ENCODE measurements around the gene CROCC2. TPM values are rescaled to one million over a fixed set of nuclear protein-coding genes. Genes with fewer than 3 reads are reported as not detected.

CROCC2 gene
- total RNA-seq, 1 donor from 2014 or later: 3.4 TPM

GRCh38 chr2:240931319-240931949 lies 25.3 kb downstream of the CROCC2 start:
- Histone ChIP-seq H3K4me3 (no peak overlapping the region), H3K27ac (no peak overlapping the region), H3K27me3 (ENCODE audit: low read depth) (no peaks in the 10 kb centered on the region), H3K4me1 (no peaks in the 10 kb centered on the region), H3K36me3 (no peaks in the 10 kb centered on the region), H3K9me3 (no peaks in the 10 kb centered on the region)
- ATAC-seq: no peak
- no peak for DNase-seq
- no peak for TF ChIP-seq CTCF (IDR thresholded peaks at IDR 0.05)
- intact Hi-C loops (cut with DNase I): no loop called here

- DNase-seq (peak; percentile 39), ATAC-seq (no peak)
- H3K36me3 ChIP-seq: no peaks in the 10 kb centered on the region
- no peaks in the 10 kb centered on the region for H3K4me1 ChIP-seq
- intact Hi-C loops (cut with DNase I): no loop called here
- no peaks in the 10 kb centered on the region for H3K9me3 ChIP-seq
- no peak overlapping the region for H3K27ac ChIP-seq
- no peaks in the 10 kb centered on the region for H3K27me3 ChIP-seq (ENCODE audit: low read depth)
- H3K4me3 ChIP-seq: no peak overlapping the region
- no peak for TF ChIP-seq CTCF (IDR thresholded peaks at IDR 0.05)
Measured at GRCh38 chr2:240932001-240932723, 26.0 kb downstream of the CROCC2 start.

- no peaks in the 10 kb centered on the region for H3K27me3 ChIP-seq (ENCODE audit: low read depth)
- DNase-seq (no peak), ATAC-seq (no peak)
- H3K36me3 ChIP-seq: no peaks in the 10 kb centered on the region
- H3K4me3 ChIP-seq: no peak overlapping the region
- H3K27ac ChIP-seq: no peak overlapping the region
- intact Hi-C loops (cut with DNase I): no loop called here
- H3K4me1 ChIP-seq: no peaks in the 10 kb centered on the region
- H3K9me3 ChIP-seq: no peaks in the 10 kb centered on the region
- no peak for TF ChIP-seq CTCF (IDR thresholded peaks at IDR 0.05)
Measured at GRCh38 chr2:240932724-240933047, 26.6 kb downstream of the CROCC2 start.

GRCh38 chr2:240933048-240933965 lies 27.2 kb downstream of the CROCC2 start:
- Histone ChIP-seq H3K9me3 (peaks cover 5% of the 10 kb centered on the region), H3K4me1 (no peaks in the 10 kb centered on the region), H3K27me3 (ENCODE audit: low read depth) (no peaks in the 10 kb centered on the region), H3K4me3 (no peak overlapping the region), H3K36me3 (no peaks in the 10 kb centered on the region), H3K27ac (no peak overlapping the region)
- ATAC-seq: no peak
- no peak for TF ChIP-seq CTCF (IDR thresholded peaks at IDR 0.05)
- intact Hi-C loops (cut with DNase I): no loop called here
- peak; percentile 41 for DNase-seq

GRCh38 chr2:240933966-240934700 lies 28.0 kb downstream of the CROCC2 start:
- ATAC-seq: no peak
- H3K4me1 ChIP-seq: no peaks in the 10 kb centered on the region

More at GRCh38 chr2:240933966-240934700, 28.0 kb downstream of the CROCC2 start:
- H3K36me3 ChIP-seq: no peaks in the 10 kb centered on the region
- TF ChIP-seq CTCF (IDR thresholded peaks at IDR 0.05): no peak
- no peak overlapping the region for H3K27ac ChIP-seq
- H3K4me3 ChIP-seq: no peak overlapping the region
- intact Hi-C loops (cut with DNase I): no loop called here
- DNase-seq: peak; percentile 39
- peaks cover 12% of the 10 kb centered on the region for H3K9me3 ChIP-seq
- H3K27me3 ChIP-seq (ENCODE audit: low read depth): no peaks in the 10 kb centered on the region

Data from lower lobe of right lung (tissue), 2 donors.